Ovary (tissue), 1 donor: ENCODE data around the gene TCF12.

Experiments used
- EP300 ChIP-seq: sonication (generic); formaldehyde crosslinking; IDR thresholded peaks from one replicate; pipeline ENCODE4 v1.6.1; 2017; ENCODE audit warnings: antibody characterized with exemption
- POLR2A ChIP-seq: fragments of 450-650 bp; IDR thresholded peaks from one replicate; pipeline ENCODE4 v1.6.1; 2017; ENCODE audit warnings: antibody characterized with exemption, mild to moderate bottlenecking, moderate library complexity

DNA sequence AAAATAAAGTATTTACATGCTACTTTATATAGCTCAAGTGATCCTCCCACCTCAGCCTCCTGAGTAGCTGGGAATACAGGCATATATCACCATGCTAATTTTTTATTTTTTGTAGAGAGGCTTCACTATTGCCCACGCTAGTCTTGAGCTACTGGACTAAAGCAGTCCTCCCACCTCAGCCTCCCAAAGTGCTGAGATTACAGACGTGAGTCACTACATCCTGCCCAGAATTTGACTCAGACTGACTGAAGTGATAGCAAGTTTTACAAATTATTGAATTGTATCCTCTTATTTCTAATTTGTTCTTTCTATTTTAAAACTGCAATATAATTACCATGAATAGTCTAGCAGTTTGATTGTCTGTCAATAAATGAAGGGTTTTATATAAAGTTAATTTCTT is 247.5 kb downstream of the TCF12 start:
- TF ChIP-seq POLR2A (no peak), EP300 (no peak)
